Kidney (tissue), 14 donors: ENCODE measurements around the gene TBC1D1. TPM values are rescaled to one million over a fixed set of nuclear protein-coding genes. Genes with fewer than 3 reads are reported as not detected.

Source experiments
- DNase-seq, 5 donors: peaks; one replicate each; pipeline ENCODE4 v3.0.0-alpha.2; 2013 to 2020
- FAIRE-seq: peaks from 2 replicates; lab custom pipeline; 2012; peaks lifted over from hg19 to GRCh38; lab: Jason Lieb, UNC
- H3K27ac ChIP-seq, 2 donors: one replicate each; pipeline ENCODE4 v1.7.0; 2013; ENCODE audit warnings: low read depth in 2 of 2, low read length in 2 of 2, inconsistent platforms in 1 of 2
- H3K27me3 ChIP-seq: one replicate; pipeline ENCODE4 v1.7.1; 2013; ENCODE audit warnings: low read length, inconsistent platforms; ENCODE audit not compliant: control insufficient read depth, insufficient read depth
- H3K36me3 ChIP-seq, 3 donors: one replicate each; pipeline versions ENCODE4 v1.7.0 to v1.7.1; 2013; ENCODE audit warnings: low read length in 3 of 3, control low read depth in 1 of 3, inconsistent platforms in 1 of 3; ENCODE audit not compliant: insufficient read depth in 3 of 3, control insufficient read depth in 2 of 3
- H3K4me1 ChIP-seq, 3 donors: one replicate each; pipeline versions ENCODE4 v1.7.0 to v1.7.1; 2013; ENCODE audit warnings: low read length in 3 of 3, inconsistent platforms in 1 of 3, low read depth in 1 of 3; ENCODE audit not compliant: control insufficient read depth in 2 of 3, insufficient read depth in 2 of 3
- H3K4me3 ChIP-seq, 3 donors: one replicate each; pipeline versions ENCODE4 v1.7.0 to v1.8.1; 2013; ENCODE audit warnings: low read length in 3 of 3, control low read depth in 1 of 3, inconsistent platforms in 1 of 3
- H3K9ac ChIP-seq, 3 donors: one replicate each; pipeline versions ENCODE4 v1.7.0 to v1.7.1; 2013; ENCODE audit warnings: low read length in 3 of 3, control low read depth in 1 of 3, inconsistent platforms in 1 of 3
- H3K9me3 ChIP-seq, 3 donors: one replicate each; pipeline versions ENCODE4 v1.7.0 to v1.7.1; 2013; ENCODE audit warnings: low read length in 3 of 3, control low read depth in 1 of 3, inconsistent platforms in 1 of 3; ENCODE audit not compliant: control insufficient read depth in 2 of 3, insufficient read depth in 1 of 3
- CTCF ChIP-seq: IDR thresholded peaks from 3 replicates; pipeline ENCODE4 v1.5.1; 2012; ENCODE audit warnings: mild to moderate bottlenecking, moderate library complexity, borderline replicate concordance; ENCODE audit not compliant: insufficient read depth; ENCODE audit errors: extremely low read depth
- intact Hi-C: fragments of 100-400 bp; cut with DNase I; formaldehyde crosslinking; loops from one replicate; pipeline ENCODE4 v1.11.1; 2022
- polyA plus RNA-seq: library from polyadenylated mRNA; stranded (reverse); fragments of 350-450 nt; fragmentation: Illumina TruSeq; extraction: RNeasy Lipid Tissue Mini Kit (QIAGEN cat#74804); gene quantifications from one replicate; pipeline ENCODE4 v1.2.3, GENCODE V29; 2014; ENCODE audit warnings: low read depth, low replicate concordance; ENCODE audit not compliant: insufficient read depth
- total RNA-seq: library from RNA; stranded (reverse); fragmentation: NEBNext Ultra II Directional; extraction: Animal tissue kit (Norgen Biotek cat#: 25700); gene quantifications from one replicate; pipeline ENCODE4 v1.2.1, GENCODE V29; 2021
- donor health status: control.
- donor health status: control.
- donor health status: control.
- donor health status: control.
- donor health status: control.
- donor health status: DM: yes; HTN: yes; CAD: no.
- donor health status: Normal renal cell carcinoma (clear cell type).

TBC1D1 gene
- total and polyA plus RNA-seq, 2 donors from 2014 or later = 170 to 182 TPM

- Histone ChIP-seq H3K4me1 (no peaks in the 10 kb centered on the region), H3K27ac (no peak overlapping the region), H3K27me3 (no peaks in the 10 kb centered on the region), H3K9ac (no peak overlapping the region), H3K9me3 (no peaks in the 10 kb centered on the region), H3K36me3 (no peaks in the 10 kb centered on the region), H3K4me3 (no peak overlapping the region)
- intact Hi-C loops = no loop called here
- TF ChIP-seq CTCF = no peak
- FAIRE-seq (no peak), DNase-seq (no peak)
Measured at GRCh38 chr4:37903901-37904300, 13.0 kb downstream of the TBC1D1 start.

- Histone ChIP-seq H3K27ac (no peak overlapping the region), H3K27me3 (no peaks in the 10 kb centered on the region), H3K9me3 (no peaks in the 10 kb centered on the region), H3K4me1 (no peaks in the 10 kb centered on the region), H3K4me3 (no peak overlapping the region), H3K9ac (no peak overlapping the region), H3K36me3 (no peaks in the 10 kb centered on the region)
- intact Hi-C loops = no loop called here
- TF ChIP-seq CTCF = no peak
- DNase-seq = peak in 1 of 5 donors; percentile 39
- no peak for FAIRE-seq
Measured at GRCh38 chr4:37904824-37905223, 13.9 kb downstream of the TBC1D1 start.

DNA sequence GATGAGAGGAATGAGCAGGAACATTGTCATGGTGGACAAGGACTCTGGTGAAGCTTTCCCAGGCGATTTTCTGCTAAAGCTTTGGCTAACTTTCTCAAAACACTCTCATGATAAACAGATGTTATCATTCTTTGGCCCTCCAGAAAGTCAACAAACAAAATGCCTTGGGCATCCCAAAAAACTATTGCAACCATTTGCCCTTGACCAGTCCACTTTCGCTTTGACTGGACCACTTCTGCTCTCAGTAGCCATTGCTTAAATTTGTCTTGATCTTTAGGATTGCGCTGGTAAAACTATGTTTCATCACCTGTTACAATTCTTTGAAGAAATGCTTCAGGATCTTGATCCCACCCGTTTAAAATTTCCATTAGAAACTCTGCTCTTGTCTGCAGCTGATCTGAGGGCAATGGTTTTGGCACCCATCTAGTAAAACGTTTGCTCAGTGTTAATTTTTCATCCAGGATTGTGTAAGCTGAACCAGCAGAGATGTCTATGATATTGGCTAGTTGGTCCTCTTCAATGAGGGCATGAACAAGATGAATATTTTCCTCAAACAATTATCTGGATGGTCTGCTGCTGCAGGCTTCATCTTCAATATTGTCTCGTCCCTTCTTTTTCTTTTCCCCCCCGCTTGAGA, 14.8 kb downstream of the TBC1D1 start:
- no peak for TF ChIP-seq CTCF
- H3K27ac ChIP-seq = no peak overlapping the region
- H3K36me3 ChIP-seq = no peaks in the 10 kb centered on the region
- no peaks in the 10 kb centered on the region for H3K9me3 ChIP-seq
- H3K9ac ChIP-seq = no peak overlapping the region
- FAIRE-seq (no peak), DNase-seq (no peak)
- H3K4me3 ChIP-seq = no peak overlapping the region
- H3K4me1 ChIP-seq = no peaks in the 10 kb centered on the region
- H3K27me3 ChIP-seq = no peaks in the 10 kb centered on the region
- intact Hi-C loops = no loop called here
